GM12801 (cell line): ENCODE measurements around the gene PRDM15.

Source experiments
- CTCF ChIP-seq: IDR thresholded peaks from one replicate; pipeline ENCODE4 v1.5.1; 2011; ENCODE audit warnings: control low read depth; ENCODE audit not compliant: insufficient read length; ENCODE audit errors: extremely low read depth

Gene PRDM15

GRCh38 chr21:41851090-41851790 lies 27.9 kb downstream of the PRDM15 start:
- TF ChIP-seq CTCF, result no peak

DNA sequence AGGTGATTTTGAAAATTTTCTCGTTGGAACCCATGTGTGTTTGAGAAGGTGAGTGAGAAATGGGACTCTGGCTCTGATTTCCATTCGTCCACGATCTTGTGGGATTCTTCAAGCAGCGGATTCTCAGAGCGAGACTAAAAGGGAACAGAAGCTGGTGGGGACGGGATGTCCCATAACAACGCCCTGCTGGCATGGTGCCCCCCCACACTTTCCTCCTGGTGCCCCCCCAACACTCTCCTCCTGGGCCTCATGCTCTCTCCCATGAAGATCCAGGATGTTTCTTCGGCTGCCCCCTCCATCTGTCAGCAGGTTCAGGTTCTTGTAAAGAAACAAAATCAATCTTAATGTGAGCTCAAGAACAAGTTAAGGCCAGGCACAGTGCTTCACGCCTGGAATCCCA lies 29.1 kb downstream of the PRDM15 start:
- TF ChIP-seq CTCF, result no peak

DNA sequence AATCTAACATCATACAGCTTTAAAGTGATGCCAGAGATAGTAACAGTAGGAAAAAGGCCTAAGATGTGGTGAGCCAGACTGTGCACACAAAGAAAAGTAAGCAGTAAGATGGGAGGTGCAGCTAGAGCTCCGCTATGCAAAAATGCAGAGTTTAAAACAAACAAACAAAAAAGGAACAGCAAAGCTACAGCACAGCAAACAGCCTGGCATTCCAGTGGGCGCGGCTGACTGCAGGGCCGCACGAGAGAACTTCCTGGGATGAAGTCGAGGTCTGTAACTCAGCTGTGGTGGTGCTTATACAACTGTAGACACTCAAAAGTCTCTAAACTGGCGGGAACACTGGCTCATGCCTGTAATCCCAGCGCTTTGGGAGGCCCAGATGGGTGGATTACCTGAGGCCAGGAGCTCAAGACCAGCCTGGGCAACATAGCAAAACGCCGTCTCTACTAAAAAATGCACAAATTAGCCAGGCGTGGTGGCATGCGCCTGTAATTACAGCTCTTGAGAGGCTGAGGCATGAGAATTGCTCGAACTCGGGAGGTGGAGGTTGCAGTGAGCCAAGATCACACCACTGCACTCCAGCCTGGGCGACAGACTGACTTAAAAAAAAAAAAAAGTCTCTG lies 30.1 kb downstream of the PRDM15 start:
- TF ChIP-seq CTCF, result no peak

DNA sequence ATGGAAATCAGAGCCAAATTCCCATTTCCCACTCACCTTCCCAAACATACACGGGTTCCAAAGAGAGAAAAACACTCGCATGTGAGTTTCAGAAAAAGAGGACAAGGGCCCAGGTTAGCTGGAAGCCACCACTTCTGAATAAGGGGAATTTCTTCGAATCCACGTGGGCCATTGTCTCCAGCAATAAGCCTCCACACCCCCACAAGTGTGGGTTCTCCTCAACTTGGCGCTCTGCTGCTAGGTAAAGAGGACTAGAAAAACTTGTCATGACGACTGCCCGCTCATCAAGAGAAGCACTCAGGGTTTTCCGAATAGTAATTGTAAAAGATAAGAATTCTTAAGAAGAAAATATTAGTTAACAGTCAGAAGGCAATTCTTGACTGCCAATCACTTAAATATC lies 30.6 kb downstream of the PRDM15 start:
- no peak for TF ChIP-seq CTCF

DNA sequence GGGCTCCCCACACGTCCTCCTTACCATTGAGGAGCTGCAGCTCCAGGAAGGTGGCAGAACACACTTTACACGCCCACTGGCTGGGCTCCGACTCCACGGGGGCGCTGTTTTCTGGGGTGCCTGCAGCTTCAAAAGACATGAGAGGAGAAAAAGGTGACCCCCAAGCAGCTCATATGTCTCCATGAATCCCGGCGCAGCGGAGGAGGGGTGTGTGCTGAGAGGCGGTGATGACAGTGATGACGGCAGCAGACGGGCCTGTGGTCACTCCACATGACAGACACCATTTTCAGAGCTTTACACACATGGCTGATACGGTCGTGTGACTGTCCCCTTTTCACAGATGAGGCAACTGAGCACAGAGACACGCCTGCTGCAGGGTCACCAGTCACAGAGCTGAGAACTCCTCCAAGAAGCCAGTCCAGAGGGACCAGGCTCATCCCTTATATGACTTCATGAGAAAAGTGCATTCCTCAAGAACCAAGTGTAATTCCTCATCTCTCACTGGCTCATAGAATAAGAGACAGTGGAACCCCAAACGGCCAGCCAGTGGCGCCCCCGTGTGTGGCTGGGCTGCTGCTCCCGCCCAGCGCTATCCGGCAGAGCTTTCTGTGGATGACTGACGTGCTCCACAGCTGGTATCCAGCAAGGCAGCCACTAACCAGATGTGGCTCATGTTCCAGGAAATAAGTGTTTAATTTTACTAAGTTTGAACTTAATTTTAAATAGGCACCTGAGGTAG lies 31.9 kb downstream of the PRDM15 start:
- no peak for TF ChIP-seq CTCF

DNA sequence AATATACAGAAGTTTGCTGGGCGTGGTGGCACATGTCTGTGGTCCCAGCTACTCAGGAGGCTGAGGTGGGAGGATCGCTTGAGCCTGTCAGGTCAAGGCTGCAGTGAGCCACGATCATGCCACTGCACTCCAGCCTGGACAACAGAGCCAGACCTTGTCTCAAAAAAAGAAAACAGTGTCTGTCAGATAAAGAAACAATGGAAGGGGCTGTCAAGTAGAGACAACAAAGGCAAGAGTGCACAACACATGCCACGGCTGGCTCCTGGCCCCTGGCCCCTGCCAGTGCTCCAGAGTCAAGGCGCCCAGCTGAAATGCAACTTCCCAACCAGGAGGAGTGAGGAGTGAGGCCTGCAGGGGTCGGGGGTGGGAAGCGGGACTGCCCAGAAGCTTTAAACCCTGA lies 32.6 kb downstream of the PRDM15 start:
- no peak for TF ChIP-seq CTCF

GRCh38 chr21:41846033-41846317 lies 33.2 kb downstream of the PRDM15 start:
- TF ChIP-seq CTCF, result no peak
